Stimulated activated CD8-positive, alpha-beta memory T cell treated with anti-CD3 and anti-CD28 coated beads, Interleukin-7, amount 100 ng/mL, for 48 hours (primary cell): ENCODE measurements around the gene TXNL1.

Experiments used
- DNase-seq, 2 donors: peaks; one replicate each; pipeline ENCODE4 v3.0.0-alpha.2; 2020; ENCODE audit warnings: low read depth in 1 of 2; ENCODE audit errors: extremely low read depth in 1 of 2

Gene TXNL1

GRCh38 chr18:56570978-56571377 lies 67.4 kb downstream of the TXNL1 start:
- no peak for DNase-seq

GRCh38 chr18:56569416-56569815 lies 69.0 kb downstream of the TXNL1 start:
- no peak for DNase-seq

GRCh38 chr18:56568986-56569385 lies 69.4 kb downstream of the TXNL1 start:
- DNase-seq: no peak

GRCh38 chr18:56565551-56566345 lies 72.6 kb downstream of the TXNL1 start:
- no peak for DNase-seq

DNA sequence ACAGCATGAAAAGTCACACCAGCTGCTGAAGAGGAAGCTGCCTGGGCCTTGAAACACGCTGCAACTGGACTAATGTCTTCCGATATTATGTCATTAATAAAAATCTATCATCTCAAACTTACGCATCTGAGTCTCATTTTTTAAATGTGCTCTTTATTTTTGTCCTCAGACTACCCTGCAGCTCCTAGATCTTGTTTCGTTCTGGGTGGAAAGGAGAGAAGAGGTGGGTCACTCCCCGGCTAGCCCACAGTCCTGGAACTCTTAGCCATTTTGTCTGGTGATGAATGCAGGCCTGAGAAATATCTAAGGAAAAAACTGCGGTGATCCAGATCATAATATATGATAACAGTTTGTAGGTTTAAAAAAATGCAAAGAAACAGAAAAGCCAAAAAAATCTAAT lies 73.3 kb downstream of the TXNL1 start:
- DNase-seq: no peak

GRCh38 chr18:56563568-56563967 lies 74.8 kb downstream of the TXNL1 start:
- no peak for DNase-seq

GRCh38 chr18:56562479-56562878 lies 75.9 kb downstream of the TXNL1 start:
- no peak for DNase-seq

DNA sequence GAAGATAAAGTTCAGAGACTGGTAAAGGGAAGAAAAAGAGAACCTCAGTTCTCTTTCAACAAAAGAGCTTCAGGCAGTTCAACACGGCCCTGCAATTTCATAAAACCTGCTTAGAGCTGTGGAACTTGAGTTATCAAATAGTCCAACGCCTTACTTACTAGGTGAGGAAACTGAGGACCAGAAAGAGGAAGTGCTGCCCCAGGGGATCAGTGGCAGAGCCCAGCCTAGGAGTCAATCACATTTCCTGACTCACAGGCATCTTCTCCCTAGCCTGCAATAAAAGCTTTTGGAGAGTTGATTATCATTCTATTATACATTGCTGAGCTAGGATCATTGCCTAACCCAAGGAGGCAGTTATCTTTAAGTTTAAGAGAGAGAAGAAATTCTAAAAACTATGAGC lies 77.4 kb downstream of the TXNL1 start:
- no peak for DNase-seq

DNA sequence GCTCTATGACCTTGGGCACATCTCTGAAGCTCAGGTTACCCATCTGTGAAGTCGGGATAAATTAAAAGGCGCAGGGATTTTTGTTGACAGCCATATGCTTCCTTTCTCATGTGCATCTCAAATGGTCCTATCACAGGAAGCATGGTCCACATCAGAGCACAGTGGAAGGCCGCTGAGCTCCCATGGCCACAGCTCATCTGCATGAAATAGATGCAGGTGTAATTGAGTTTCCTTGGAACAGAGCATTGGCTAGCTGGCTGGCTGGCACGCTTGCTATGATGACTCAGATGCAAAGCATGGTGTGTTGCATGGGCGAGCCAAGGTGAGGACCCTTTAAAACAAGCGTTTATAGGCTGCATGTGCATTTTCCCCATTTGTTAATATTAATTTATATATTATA lies 79.3 kb downstream of the TXNL1 start:
- DNase-seq: no peak

DNA sequence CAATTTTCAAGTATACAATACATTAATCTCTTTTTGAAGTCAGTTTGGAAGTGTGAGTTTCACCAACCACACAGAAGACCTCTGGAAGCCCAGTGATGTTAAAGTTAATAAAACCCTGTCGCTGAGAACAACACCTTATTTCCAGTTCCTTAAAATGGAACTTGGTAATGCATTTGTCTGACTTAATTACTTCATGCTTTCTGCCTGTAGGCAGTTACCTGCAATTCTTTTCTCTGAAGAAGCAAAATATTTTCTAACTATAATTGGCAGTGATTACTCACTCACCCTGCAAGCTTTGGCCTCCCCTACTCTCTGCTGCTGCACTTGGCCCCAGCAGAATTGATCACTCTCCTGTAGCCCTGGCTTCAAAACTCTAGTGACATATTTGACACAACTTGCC lies 81.5 kb downstream of the TXNL1 start:
- no peak for DNase-seq

- no peak for DNase-seq
Observed at GRCh38 chr18:56550121-56550520, 88.3 kb downstream of the TXNL1 start.
